SIG-M5 (cell line): ENCODE measurements around the gene OR10H3.
"Not testable (repeated sequence)": the region's sequence is repeated elsewhere in the genome, so short reads cannot be mapped to it uniquely, and the experiment has no call there.

Experiments used
- DNase-seq: peaks from one replicate; lab custom pipeline; 2025; lab: John Stamatoyannopoulos, UW

Gene OR10H3, protein sequence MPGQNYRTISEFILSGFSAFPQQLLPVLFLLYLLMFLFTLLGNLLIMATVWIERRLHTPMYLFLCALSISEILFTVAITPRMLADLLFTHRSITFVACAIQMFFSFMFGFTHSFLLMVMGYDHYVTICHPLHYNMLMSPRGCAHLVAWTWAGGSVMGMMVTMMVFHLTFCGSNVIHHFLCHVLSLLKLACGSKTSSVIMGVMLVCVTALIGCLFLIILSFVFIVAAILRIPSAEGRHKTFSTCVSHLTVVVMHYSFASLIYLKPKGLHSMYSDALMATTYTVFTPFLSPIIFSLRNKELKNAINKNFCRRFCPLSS

DNA sequence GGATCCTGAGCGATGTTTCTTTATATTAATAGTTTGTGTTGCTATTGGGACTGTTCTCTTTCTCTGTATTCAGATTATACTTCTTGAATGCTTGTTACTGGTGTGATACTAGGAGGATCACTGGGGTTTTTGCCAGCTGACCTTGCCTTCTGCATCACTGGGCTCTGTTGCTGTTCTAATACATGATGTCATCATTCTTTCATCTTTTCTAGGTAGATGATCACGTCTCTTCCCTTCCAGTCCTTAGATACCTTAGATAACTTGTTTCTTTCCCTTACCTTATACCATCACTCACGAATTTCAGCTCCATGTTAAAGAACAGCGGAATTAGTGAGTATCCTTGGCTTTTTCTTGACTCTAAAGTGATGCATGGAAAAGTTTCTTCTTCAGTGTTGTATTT lies at the start of gene OR10H3:
TSS of gene OR10H3 (plus strand) at position 264 of the 400 bp plus-strand sequence. CDS start 3,408 bp downstream, outside the sequence.
- no peak for DNase-seq

DNA sequence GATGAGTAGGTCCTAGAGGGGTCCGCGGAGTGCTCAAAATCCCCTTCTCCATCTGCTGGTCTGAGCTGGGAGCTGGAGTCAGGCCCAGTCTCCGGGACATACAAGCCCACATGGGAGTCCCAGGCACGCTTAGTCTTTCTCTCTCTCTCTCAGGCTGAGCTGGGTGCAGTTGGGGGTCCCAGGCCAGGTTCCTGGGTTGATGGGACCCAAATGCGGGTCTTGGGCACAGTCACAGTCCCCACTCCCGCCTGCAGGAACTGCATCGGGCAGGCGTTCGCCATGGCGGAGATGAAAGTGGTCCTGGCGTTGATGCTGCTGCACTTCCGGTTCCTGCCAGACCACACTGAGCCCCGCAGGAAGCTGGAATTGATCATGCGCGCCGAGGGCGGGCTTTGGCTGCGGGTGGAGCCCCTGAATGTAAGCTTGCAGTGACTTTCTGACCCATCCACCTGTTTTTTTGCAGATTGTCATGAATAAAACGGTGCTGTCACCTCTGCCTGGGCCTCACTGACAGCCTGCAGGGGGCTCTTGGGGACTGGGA lies 41.1 kb upstream of the OR10H3 start:
- no peak for DNase-seq

DNA sequence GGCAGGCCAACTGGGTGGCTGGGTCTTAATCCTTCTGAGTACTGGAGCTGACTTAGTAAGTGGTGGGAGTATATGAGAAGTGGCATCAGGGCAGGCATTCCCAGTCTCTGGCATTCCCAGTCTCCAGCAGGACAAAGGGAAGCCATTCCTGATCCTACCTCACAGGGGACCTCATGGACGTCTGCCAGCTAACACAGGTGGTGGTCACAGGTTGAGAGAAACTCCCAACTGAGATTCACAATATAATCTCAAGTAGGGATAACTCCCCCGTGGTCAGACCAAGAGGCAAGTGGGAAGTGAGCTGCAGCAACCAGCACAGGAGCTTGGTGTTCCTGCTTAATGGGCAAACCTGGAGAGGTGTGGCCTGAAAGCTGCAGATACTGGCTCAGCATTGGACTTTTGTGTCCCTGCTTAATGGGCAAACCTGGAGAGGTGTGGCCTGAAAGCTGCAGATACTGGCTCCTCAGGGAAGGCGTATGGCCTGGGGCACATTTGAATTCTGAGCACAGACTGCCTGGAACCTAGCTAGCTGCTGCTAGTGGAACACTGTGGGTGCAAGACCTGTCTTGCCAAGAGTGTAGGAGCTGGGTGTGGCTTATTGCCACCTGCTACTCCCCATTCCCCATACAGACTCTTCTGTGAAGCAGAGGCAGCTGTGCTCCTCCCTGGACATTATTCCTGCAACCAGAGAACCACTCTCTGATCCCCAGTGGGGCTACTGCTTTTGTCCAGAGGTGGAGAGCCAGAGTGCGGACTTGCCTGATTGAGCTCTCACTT lies 35.8 kb upstream of the OR10H3 start:
- no peak for DNase-seq

DNA sequence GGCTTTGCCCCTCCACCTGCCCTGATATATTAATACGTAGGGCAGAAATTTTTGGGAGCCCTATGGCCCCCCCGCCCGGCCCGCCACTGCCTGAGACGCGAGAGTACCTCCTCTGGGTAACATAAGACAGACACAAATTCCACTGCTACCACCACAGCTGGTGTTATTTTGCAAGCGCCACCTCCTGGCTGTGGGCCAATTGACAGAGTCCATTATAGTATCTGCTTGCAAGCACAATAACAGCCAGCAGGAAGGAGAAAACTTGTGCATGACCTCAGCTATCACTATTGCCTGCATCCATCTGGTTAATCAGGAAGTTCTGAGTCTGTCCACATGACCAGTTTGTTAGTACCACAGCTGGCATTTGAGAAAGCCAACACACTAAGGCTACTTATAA lies 35.3 kb upstream of the OR10H3 start:
- DNase-seq, result peak; percentile 13

DNA sequence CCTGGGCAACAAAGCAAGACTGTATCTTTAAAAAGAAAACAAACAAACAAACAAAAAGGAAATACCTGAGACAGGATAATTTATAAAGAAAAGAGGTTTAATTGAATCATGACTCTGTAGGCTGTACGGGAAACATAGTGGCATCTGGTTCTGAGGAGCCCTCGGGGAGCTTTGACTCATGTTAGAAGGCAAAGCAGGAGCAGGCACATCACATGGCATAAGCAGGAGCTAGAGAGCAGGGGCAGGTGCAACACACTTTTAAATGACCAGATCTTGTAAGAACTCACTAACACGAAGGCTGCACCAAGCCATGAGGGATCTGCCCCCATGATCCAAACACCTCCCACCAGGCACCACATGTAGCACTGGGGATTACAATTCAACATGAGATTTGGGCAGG lies 23.1 kb upstream of the OR10H3 start:
- DNase-seq, result no peak

DNA sequence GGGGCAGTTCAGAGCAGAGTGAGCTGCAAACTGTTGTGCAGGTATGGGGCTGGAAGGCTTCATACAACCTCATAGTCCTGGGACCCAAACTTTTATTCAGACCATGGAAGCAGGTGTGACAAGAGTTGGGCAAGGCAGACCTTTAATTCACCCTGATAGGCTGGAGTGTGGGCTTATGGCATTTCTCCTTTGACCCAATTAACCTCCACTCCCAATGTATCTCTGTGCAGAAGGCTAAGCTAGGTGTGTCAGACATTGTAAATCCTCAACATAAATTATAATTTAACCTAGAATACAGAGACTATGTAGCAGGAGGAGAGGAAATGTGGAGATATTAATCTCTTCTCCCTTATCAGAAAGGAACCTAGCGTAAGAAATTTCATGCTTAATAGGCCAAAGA lies 22.1 kb upstream of the OR10H3 start:
- DNase-seq, result no peak

DNA sequence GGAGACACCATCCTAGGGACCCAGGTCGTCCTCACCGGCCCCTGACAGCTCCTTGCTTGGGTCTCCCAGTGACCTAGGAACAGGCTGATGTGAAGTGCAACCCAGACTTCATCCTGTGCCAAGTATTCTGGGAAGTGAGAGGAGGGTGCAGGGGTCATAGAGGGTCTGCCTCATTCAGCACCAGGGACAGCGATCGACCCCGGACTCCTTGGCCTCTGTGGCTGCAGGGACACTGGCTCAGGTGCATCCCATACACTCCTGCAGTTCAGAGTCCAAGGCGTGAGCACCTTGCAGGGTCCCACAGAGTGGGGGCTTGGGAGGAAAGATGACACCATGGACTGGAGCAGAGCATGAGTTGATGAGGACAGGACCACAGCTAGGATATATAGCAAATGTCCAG lies 20.0 kb upstream of the OR10H3 start:
- no peak for DNase-seq

DNA sequence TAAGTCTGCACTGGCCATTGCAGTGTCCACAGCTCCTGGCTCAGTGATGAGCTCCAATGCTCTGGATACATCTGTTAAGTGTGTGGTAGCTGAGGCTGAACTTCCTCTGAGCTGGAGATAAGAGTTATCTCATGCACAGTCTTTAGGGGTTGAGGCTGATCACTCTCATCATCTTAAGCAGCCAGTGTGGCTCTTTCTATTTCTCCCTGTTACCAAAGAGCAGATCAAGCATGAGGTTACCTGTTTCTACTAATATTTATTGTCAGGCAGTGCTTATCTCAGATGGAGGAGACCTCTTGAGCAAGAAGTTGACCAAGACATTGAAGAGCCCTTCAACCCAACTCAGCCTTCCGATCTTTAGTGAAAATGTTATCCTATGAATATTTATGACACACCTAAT lies 16.5 kb upstream of the OR10H3 start:
- DNase-seq, result no peak

DNA sequence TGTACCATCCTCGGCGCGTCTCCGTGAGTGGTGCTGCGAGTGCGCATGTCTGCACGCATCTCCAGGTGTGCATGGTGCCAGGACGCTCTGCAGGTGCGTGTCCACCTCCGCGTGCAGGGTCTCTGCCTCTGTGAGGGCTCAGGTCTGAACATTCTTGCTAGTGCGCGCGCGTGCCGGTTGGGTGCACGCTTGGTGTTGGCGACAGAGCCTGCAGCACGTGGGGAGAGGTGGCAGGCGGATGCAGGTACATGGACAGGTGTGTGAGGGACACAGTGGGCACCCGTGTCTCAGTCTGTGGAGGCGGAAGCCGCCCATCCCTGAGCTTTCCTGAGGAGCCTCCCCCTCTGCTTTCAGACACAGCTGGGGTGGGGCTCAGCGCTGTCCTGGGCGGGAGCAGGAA lies 14.8 kb upstream of the OR10H3 start:
- DNase-seq, result no peak

DNA sequence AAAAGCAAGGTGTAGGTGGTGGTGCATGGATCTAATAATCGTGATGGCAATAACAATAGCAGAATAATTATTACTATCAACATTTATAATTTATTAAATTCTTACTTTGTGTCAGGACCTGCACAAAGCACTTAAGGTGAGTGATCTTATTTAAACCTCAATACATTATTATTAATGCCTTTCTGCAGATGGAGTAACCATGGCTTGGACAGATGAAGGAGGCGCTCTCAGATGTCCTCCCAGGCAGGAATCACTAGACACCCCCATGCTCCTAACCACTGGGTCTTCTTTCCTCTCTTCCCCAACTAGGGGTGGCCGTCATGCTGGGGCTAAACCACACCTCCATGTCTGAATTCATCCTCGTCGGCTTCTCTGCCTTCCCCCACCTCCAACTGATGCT lies 10.1 kb upstream of the OR10H3 start, which contains the start of gene OR10H2:
TSS of gene OR10H2 (plus strand) at position 301 of the 400 bp plus-strand sequence. CDS start at position 321, 20 bp downstream.
- DNase-seq, result no peak

DNA sequence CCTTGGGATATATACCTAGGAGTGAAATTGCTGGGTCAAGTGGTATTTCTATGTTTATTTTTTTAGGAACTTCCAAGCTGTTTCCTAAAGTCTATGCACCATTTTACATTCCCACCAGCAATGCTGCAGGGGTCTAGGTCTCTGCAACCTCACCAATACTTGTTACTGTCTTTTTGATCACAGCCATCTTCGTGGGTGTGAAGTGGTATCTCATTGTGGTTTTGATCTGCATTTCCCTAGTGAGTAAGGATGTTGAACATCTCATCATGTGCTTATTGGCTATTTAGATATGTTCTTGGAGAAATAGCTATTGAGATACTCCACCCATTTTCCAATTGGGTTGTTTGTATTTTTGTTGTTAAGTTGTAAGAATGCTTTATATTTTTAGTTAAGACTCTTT lies 7.2 kb upstream of the OR10H3 start:
- no peak for DNase-seq

DNA sequence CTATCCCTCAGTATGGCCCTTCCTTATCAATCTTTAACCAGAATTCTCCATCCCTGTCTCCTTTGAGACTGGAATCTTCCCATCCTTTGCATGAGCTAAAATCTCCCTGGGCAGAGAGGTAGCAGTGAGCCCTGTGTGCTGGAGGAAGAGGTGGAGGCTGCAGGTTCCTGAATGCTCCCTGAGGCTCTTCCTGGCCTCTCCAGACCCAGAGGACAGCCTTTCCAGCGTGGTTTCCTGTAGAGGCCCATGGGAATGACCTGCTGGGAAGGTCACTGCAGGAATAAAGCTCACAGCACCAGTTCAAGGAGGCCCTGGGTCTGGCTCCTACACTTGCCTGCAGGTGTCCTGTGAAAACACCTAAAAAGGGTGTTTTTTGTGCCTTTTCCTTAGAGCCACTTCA lies 5.4 kb upstream of the OR10H3 start:
- DNase-seq, result no peak

DNA sequence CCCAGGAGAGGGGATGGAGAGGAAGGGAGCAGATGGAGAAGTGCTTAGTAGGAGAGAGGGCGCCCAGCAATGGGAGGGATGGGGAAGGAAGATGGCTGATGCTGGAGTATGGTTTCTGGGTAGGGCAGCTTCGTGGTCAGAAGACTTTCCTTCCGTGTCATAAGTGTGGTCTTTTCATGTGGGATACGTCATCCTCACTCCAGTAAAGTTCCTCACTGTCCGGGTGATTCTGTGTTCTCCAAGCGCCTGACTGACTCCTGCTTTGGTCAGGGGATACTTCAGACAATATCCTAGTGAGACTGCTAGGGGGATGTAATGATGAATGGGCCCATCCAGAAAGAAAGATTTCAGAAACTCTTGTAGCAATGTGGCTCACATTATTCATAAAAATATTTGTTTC lies 3.9 kb upstream of the OR10H3 start:
- no peak for DNase-seq

DNA sequence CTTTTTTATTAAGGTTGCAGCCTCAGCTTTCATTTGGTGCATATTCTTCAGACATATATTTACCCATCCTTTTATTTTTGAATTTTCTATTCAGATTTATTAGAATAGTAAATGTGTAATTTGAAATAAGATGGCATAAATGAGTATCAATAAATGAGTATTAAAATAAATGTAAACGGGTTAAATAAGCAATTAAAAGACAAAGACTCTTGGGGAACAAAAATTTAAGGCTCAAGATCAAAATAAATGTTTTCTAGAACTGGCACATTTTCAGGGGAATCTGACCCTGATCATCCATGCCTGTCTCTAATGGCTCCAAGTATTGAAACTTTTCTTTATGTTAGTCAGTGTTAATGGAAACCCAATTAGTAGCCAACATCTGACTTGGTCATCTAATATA lies 3.0 kb downstream of the OR10H3 start:
- DNase-seq, result no peak

DNA sequence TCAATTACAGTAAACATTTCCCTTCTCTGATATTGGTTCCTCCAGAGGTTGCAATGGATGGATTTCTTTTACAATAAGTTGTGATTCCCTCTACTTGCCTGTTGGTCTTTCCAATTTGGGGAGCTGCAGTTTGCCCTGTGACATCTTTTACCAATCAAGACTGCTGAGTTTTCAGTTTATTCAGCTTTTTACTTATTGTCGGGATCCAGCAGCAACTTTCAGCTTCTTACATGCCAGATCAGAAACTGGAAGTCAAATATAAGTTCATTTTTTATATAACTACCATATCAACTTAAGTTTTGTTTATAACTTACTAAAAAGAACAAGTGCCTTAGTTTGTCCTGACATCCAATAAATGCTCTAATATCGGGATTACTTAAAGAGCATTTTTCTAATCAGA lies 10.5 kb downstream of the OR10H3 start:
- no peak for DNase-seq

DNA sequence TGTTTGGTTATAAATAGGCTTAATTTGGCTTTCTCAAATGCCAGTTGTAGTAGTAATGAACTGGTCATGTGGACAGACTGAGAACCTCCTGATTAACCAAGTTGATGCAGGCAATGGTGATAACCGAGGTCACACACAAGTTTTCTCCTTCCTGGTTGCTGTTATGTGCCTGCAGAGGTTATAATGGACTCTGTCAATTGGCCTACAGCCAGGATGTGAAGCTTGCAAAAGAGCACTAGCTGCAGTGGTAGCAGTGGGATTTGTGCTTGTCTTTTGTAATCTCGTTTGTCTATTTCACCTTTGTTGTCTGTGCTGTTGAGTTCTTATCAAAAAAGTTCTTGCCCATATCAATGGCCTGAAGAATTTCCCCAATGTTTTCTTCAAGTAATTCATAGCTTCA lies 20.6 kb downstream of the OR10H3 start:
- DNase-seq, result no peak

DNA sequence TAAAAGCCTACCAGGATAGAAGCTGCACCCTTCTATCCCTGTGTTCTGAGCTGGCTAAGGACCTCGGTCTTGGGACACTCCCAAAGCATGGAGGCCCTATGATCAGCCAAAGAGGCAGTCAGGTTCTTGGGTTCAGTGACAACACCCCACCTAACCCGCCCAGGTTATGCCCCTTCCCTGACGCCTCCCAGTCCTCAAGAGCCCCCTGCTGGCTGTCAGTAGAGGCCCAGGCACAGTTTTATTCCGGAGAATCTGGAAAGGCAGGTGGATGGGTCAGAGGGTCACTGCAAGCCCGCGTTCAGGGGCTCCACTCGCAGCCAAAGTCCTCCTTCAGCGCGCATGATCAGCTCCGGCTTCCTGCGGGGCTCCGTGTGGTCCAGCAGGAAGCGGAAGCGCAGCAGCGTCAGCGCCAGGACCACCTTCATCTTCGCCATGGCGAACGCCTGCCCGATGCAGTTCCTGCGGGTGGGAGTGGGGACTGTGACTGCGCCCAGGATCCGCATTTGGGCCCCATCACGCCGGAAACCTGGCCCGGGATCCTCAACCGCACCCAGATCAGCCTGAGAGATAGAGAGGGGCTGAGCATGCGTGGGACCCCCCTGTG lies 22.3 kb downstream of the OR10H3 start:
- DNase-seq, result no peak

DNA sequence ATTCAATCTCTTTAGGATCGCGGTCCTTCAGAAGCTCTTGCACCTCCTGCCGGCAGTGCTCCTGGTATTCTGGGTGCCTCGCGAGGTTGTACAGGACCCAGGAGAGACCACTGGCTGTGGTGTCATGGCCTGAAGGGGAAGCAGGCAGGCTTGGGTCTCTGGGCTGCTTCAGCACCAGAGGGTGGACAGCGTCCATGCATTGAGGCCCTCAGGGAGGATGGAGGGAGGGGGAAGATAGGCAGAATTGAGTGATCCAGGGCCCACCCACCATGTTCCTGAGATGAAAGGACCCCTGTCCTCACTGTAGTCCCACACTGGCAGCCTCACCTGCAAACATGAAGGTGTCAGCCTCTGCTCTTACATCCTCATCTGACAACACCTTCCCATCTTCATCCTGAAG lies 31.8 kb downstream of the OR10H3 start:
- DNase-seq, result no peak

DNA sequence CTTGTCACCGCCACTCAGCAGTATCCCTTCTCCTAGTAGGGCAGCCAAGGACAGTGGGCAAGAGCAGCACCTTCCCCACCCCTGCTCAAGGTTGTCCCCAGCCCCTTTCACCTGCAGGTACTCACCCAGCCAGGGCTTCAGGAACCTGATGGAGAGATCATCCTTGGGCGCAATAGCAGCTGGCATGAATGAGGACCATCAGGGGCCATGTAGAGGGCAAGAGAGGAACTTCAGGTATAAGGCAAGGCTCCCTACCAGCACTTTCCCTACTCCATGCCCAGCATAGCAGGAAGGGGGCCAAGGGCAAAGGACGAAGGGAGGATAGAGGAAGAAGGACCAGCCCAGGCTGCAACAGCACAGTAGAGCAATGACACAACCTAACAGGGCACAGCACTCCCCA lies 36.4 kb downstream of the OR10H3 start:
- not testable (repeated sequence) for DNase-seq

DNA sequence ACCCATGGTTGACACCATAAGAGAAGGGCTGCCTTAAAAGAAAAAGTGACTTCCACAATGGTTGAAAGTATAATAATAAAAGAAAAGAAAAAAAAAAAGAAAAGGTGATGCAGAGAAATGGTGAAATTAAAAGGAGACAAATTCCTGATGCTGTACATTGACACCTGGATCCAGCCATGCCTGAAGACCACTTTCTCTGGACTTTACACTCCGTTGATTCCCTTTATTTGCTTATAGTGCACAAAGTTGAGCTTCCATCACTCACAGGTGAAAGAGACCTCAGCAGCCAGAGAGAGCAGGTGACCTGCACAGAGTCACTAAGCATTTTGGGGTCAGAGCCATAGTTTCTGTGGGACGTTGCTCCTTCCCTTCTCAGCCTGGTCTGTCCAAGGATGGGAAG lies 37.5 kb downstream of the OR10H3 start:
- DNase-seq, result no peak

DNA sequence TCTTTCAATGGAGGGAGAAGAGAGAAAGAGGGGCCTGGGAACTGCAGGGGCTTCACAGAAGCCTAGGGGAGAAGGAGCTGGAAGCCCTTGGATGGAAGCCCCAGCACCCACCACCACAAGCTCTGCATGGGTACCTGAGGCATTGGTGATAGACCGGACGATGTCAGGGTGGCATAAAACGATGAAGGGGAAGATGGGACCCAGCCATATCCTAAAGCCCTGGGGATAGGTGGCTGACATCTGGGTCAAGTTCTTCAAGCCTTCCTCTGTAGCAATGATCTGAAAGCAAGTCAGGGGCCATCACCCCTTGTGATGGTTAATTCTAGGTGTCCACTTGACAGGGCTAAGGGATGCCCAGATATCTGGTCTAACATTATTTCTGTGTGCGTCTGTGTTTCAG lies 38.5 kb downstream of the OR10H3 start:
- DNase-seq, result no peak

DNA sequence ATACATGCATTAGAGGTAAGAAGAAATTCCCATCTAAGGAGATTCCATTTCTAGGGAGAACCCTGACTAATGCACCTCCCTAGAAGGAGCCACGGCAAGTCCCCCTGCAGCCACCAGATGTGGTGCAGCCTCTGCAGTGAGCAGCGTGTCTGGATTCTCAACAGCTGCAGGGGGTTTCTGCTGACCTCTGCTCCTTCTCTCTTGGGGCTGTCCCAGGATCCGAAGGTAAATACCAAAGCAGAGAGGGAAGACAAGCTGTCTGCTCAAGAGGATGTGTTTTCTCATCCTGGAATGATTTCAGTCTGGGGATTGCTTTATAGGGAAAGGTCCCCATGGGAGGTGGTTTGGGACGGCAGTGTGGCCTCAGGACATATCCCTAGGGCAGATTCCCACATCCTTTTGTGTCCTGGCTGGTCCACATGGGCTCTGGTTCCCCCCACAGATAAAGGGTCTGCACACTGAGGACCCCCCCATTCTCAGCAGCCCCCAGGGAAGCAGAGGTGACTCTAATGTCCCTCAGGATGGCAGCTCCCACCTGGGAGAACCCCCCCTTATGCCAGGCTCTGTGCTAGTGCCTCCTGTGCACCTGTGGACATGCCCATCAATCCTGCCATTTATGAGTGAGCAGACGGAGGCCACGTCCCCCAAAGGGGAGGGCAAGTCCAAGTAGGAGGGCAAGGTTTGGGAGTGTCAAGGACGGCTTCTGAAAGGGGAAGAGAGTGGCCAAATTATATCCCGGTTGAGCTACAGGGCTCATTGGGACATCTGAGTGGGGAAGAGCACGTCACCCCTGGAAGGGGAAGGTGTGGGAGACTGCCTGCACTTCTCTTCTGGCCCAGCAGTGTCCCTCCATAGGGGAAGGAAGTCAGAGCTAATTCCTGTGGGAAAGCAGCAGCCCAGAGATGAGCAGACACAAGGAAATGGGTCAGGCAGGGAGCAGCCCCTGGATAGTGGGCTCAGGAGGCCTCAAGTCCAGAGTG lies 39.5 kb downstream of the OR10H3 start:
- no peak for DNase-seq
